Activated naive CD4-positive, alpha-beta T cell (primary cell): Measurements from ENCODE around the gene EEFSEC.
"Not testable (repeated sequence)": the region's sequence is repeated elsewhere in the genome, so short reads cannot be mapped to it uniquely, and the experiment has no call there.

Experiments
- DNase-seq, 4 experiments: peaks; one replicate each; lab custom pipeline; 2025; lab: John Stamatoyannopoulos, UW

The EEFSEC gene

DNA sequence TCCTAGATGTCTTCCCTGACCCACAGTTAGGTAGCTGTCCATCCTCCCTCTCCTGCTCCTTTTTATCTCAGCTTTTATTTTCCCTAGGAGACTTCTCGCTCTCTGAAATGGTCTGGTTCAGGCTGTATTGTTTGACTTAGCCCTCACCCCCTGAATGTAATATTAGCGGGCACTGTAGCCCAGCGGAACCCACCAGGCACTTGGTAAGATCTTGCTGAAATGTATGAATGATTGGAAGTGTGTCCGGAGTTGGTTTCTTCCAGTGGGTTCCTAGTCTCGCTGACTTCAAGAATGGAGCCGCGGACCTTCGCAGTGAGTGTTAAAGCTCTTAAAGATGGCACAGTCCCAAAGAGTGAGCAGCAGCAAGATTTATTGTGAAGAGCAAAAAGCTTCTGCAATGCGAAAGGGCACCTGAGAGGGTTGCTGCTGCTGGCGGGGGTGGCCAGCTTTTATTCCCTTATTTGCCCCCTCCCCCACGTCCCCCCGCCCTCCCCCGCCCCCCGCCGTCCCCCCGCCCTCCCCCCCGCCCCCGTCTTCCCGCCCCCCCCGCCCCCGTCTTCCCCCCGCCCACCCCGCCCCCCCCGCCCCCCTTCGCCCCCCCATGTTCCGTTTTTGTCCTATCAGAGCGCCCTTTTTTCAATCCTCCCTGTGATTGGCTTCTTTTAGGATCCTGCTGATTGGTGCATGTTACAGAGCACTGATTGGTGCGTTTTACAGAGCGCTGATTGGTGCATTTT is 694 bp upstream of the EEFSEC start:
- DNase-seq = no peak

DNA sequence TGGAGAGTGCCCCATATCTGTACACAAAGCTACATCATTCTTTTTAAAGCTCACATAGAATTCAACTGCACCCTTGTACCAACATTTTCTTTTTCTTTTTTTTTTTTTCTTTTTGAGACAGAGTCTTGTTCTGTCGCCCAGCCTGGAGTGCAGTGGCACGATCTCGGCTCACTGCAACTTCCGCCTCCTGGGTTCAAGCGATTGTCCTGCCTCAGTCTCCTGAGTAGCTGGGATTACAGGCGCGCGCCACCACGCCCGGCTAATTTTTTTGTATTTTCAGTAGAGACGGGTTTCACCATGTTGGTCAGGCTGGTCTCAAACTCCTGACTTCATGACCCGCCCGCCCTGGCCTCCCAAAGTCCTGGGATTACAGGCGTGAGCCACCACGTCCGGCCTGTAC is 1.1 kb downstream of the EEFSEC start:
- not testable (repeated sequence) for DNase-seq

DNA sequence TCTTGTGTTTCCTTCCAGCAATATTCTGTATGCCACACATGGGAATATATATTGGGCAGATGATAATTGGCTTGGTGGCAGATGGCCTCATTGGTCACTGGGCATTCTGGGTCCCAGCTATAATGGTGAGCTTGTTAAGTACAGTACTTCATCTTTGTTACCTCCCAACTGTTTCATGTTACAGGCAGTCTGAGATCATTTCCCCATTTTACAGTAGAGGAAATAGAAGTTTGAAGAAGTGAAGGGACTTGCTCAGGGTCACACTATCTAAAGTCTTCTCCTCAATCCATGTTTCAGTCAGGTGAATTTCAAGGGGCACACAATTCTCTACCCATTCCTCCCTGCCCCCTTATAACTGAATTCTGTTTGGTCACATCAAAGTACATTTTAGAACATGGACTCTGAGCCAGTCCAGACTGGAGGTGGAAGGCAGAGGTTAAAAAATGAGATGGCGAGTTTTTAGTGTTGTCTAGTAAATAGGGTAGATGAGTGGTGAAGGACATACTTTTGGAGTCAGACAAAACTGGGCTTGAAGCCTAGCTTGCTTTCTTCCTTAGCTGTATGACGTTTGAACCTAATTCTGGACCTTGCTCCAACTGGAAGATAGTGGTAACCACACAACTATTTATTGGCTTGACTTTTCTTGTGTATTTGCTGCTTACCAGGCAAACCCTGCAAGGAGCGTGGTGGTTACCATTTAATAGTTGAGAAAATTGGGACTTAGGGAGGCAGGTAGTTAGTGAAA is 2.5 kb downstream of the EEFSEC start:
- DNase-seq = no peak

DNA sequence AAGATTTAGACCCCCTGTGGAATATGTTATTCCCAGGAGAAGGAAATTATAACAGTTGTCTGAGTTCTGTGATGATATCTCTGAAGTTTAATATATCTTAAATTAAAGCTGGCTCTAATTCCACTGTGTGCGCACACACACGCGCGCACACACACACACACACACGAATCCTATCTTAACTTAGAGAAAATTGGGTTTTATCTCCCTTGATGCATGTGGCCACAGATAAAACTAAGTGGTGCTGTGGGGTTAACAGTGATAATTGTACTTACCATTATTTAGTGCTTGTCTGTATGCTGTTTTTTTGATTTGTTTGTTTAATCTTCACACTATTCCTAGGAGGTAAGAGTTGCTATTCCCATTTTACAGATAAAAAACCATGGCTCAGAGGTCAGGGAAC is 7.4 kb downstream of the EEFSEC start:
- DNase-seq = no peak

DNA sequence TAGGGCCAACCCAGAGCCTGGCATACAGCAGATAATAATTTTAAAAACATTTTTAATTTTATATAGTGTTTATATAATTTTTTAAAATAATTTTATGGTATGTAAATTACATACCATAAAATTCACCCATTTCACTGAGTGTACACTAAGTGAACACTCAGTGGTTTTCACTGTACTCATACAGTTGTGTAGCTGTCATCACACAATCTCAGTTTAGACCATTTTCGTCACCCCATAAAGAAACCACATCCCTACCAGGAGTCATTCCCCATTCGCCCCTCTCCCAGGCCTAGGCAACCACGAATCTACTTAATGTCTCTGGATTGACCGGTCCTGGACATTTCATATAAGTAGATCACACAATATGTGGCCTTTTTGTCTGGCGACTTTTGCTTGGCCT is 10.2 kb downstream of the EEFSEC start:
- no peak for DNase-seq

DNA sequence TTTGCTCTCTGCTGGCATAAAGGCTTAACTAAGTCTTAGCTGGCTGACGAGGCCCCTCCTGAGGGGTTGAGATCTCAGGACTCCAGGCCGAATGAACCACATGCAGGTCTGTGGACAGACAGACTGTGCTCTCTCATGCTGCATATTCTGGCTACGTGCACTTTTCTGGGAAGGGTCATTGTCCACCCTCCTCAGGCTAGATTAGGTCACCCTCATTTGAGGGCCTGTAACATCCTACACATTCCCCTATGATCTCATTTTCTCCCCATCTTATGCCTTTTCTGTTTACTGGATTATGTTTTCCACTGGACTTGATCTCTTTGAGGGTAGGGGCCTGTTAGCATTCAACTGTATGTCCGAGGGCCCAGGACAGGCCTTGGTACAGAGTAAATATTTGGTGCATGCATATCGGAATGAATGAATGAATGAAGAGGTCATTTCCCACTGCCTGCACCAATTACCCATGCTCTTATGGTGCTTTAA is 13.7 kb downstream of the EEFSEC start:
- DNase-seq = no peak

DNA sequence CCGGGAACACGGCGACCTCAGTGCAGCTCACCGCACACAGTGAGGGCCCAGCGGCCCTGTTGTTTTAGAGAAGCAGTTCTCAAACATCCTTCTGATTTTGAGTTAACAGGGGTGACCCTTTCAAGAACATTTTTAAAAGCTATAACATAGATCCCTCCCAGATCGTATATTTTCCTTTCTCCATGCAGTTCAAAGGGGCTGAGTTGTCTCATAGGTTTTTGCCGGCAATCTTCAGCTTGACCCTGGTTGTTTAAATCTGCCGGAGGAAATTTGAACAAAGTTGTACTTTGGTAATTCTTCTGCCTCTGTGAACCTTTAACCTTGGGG is 14.3 kb downstream of the EEFSEC start:
- DNase-seq = no peak

DNA sequence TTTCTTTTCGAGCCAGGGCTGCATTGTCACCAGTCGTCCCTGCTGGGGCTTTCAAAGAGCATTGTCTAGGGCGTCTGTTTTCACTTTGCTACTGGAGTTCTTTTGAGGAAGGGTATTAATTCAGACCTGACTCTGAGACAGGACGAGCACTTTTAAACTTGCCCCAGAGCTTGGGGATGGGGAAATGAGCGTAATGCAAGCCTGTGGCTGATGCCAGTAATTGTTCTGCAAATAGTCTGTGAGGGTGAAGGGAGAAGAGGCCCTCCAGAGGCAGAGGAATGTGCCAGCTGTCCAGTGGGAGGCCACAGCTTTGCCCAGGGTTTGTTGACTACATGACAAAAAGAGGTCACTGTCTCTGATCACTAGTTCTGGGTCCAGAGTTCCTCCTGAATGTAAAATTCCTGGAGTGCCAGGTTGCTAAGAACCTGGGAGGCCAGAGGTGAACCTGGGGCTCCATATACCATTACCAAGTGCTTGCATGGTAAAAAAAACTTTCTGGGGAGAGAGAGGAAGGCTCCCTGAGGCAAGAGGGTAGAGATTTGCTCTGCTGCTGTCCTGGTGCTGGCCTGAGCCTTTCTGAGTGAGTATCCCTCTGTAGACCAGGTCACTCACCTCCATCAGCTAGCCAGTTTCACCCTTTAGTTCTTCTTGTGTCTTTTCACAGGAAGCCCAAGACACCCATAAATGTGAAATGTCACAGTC is 14.8 kb downstream of the EEFSEC start:
- no peak for DNase-seq

DNA sequence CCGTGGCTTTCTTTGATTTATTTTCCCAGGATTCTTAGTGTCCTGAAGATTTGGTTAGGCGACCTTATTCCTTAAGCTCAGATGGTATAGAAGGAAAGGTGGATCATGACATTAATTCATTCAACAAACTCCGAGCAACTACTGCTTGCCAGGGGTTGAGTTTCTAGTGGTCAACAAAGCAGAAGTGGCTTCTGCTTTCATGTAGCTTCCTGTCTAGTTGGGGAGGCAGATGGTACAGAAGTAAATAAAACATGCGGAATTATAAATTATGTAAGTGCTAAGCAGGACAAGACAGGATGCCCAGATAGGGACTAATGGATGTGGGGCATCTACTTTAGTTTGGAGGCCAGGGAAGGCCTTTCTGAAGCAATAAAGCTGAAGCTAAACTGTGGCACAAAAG is 15.6 kb downstream of the EEFSEC start:
- DNase-seq = no peak

DNA sequence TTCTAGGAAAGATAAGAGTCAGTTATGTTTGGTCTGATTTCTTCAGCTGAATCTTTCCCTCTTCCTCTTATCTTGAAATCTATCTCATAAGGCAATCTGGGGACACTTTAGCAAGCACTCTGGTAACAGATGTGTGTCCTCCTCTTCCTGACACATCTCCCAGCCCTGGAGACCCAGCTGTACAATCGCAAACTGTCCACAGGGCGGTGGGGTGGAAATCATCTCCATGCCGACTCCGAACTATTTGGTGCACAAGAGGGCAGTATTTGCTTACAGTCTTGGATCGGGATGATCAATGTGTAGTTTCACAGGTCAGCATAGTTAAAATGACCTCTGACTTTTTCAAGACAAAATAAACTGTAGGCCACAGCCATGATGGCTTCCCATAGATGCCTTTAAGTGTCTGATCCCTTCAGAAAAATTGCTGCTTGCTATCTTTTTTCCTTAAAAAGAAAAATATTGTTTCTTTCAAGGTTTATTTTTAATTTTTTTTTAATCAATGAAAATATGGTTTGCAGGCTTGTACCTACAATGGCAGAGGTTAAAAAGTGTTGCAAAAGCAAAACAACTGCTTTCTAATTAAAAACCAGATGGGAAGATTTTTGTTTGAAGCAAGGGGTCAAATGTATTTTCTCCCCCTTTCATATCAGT is 17.7 kb downstream of the EEFSEC start:
- DNase-seq = no peak

DNA sequence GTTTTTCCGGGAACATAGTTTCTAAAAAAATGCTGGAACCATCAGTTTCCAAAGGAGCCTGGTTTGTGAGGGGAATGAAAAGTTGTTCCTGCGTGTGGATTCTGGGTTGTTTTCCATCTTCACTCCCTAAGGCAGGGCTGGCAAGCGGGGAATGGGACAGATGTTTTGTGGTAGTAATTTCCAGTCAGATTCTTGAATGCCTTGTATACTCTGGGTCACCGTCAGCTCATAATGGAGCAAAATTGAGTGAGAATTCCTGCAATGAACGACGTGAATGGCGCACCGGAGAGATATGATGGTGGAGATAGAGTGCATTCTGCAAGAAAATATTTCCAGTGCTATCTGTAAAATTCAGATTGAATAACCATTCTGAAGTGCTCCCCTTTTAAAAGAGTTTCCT is 19.9 kb downstream of the EEFSEC start:
- no peak for DNase-seq

DNA sequence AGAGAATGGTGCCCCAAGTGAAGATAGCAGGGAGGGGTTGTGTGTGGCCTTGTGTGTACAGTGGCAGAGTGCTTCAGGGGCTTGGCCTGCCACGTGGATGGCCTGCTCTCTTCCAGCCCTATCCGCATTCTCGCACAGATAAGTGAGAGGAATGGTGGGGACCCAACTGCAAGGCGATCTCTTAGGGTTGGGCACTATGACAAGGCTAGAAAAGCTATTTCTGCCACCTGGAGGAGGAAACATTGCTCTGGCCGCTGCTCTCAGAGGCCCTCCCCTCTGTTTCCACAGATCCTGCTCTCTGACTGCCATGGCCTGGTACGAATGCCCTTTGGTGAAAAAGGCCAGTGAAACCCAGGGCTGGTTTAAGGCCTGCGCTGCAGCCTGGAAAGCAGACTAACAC is 20.6 kb downstream of the EEFSEC start:
- DNase-seq = no peak

DNA sequence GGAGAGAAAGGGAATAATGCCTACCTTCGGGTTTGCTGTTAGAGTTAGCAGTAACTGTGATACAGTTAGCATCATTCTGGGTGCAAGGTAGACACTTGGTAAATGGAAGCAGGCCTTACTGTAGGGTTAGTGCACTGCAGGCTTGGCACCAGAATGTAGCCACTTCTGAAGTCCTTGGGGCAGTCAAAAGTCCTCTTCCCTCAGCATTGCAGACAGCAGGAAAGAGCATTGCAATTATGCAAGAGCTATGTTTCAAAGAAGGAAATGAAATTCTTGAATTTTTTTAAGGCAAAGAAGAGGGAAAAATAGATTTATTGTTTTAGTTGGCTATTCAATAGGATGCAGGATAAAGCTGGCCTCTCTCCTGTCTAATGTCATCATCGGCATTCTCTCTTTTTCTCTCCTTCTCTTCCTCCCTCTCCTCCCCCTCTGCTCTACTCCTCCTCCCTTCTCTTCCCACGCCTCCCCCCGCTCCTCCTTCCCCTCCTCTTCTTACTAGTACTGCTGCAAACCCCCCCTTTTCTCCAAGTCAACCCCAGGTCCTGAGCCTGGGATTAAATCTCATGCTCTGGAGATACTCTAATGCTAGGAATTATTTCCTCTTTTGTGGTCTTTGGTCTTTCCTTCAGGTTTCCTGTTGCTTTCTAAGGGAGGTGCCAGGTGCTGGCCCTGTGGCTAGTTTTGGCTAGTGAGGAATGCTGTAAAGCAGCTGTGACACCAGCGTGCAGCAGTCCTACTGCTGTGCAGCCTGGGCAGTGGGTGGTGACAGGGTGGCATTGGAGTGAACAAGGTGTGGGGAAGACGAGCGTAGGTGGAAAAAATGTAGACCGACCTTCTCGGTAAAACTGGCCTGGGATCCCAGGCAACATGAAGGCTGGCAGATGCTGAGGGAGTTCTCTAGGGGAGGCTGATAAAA is 21.7 kb downstream of the EEFSEC start:
- no peak for DNase-seq

DNA sequence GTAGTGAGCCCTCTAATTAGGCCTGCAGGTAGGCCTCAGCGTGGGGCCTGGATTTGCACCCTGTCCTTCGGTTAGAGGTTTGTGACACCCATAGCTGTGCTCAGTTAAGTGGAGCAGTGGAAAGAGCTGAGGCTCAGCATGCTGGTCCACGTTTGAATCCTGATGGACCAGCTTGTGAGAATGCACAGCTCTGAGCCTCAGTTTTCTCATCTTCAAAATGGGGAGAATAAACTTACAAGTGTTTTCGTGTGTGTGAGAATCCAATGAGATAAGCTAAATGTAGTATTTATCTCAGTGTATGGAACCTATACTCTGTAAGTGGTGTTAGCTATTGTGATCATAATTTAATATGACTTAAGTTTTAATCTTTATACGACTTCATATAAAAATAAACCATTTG is 22.5 kb downstream of the EEFSEC start:
- DNase-seq = no peak

DNA sequence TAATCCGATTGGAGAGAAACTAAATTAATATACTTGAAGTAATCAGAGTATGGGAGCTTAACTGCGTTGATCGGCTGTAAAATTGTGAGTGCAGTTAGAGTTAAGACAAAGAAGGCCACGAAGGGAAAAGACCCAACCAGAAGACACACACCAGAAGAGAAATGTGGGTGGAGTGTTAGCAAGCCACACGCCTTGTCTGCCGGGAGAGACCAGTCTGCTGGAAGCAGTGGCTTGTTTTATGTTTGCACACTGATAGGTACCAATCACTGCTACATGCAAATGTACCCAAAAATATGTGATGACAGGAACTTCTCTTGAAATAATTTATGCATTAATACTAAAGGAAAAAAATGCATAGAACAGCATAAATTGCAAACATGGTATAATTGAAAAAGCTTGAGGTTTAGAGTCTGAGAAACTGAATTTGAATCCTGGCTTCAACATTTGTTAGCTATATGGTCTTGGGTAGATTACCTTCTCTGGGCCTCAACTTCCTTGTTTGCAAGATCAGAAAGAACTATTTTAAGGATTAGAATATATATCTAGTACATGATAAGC is 23.1 kb downstream of the EEFSEC start:
- no peak for DNase-seq

DNA sequence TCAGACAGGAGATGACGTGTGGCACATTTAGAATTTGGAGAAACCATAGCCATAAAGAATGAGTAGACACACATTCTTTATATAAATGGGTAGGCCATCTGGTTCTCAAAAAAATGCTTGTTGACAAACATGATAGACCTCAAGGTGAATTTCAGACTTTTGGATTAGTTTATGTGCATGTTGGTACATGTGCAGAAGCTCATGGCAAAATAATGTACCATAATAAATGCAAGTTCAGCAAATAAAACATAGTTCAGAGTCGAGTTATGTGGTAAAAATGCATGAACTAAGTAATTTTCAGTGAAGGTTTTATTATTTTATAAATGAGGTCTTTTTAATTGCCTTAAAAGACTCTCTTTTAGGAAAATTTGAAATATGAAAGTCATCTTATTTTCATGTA is 24.6 kb downstream of the EEFSEC start:
- DNase-seq = no peak

DNA sequence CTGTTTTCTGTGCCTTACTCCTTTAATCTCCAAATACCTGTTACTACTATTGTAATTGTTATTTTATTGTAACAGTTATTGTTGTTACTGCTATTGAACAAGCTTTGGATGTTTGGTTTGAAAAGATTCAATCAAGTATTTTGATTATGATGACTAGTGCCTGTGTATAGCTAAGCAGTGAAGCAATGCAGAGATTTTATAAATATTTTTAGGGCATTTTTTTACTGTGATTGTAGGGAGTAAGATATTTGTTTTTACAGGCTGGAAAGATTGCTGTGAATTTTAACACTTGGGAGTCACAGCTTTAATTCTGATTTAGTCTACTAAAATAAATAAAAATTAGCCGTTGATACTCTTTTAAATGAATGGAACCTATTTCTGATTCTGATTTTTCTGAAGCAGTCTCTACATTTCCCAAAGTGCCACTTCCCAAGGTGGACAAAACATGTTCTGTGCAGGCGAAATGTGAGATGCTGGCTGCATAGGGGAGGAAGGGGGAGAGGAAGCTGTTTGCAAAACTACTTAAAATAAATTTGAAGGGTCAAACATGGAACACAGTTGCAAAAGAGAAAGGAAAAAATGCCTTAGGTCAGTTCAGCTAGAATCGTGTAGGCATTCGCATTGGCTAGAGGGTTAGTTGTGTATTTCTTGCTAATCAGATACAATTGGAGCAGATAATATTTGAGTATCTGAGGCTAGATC is 25.7 kb downstream of the EEFSEC start:
- no peak for DNase-seq

DNA sequence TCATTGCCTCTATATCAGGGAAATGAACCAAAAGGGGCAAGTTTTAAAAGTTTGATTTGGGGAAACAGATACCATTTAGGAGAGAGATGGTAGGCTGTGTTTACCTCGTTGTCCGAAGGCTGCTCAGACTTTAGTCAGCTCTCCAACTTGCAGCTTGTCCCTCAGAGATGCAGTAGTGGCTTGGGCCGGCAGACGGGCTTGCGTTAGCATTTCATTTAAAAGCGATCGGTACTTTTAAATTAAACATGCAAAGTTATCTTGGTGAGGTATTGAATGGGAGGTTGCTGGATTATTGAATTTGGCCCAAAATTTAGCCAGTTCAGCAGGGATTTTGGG is 26.2 kb downstream of the EEFSEC start:
- no peak for DNase-seq

DNA sequence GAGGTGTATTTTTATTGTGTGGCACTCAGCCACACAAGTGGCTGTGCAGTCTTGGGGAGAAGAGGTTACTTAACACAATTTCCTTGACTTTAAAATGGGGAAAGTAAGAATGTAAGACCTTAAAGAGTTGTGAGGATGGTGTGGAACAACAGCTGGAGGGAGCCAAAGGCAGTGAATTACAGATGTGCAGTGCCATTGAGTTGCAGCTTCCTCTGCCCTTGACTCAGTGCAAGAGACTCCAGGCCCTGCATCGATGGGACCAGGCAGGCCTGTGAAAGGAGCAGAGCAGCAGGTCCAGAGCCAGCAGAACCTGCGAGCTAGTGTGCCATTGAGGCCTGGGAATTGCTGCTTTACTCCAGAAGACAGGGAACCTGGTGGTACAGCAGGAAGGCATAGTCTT is 27.2 kb downstream of the EEFSEC start:
- DNase-seq = no peak

DNA sequence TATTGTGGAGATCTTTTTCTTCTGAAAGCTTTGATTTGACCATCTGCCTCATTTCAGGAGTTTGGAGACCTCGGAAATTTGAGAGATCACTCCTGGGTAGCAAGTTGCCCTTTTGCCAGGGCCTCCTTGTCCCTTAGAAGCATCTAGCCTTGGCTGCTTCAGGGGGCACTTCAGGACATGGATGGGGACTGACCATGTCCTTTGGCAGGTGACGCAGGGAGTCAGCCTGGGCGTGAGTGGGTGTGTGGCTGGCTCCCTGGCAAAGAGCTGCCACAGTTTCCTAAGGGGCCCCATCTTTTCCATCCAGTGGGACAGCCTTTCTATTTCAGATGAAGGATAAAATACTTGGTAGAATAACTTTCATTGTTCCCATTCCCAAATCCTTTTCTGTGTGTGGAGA is 27.6 kb downstream of the EEFSEC start:
- no peak for DNase-seq

DNA sequence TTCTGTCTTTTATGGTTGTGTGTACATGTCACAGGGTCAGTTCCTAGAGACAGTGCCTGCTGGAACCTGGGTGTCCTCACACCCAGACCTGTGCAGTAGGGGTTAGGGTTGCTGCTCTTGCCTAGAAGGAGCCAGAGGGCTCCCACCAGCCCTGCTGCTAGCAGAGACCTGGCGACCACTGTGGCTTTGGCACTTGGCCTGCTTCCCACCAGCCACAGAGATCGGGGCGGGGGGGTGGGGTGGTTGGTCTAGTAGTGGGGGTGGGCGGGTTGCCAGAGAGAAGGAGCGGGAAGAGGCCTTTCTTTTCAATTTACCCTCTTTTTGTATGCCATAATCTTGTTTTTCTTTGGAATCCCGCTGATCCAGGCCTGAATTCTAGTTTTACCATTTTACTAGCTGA is 29.4 kb downstream of the EEFSEC start:
- no peak for DNase-seq
